ENCODE results near the gene PRDM11. TPM values are rescaled to one million over a fixed set of nuclear protein-coding genes. Genes with fewer than 3 reads are reported as not detected.

The PRDM11 gene
- total RNA-seq, 2 experiments from 2014 or later, result 4.5 to 8.4 TPM

- Histone ChIP-seq H3K4me1 (ENCODE audit: insufficient read depth, low read length, poor library complexity, severe bottlenecking) (no peaks in the 10 kb centered on the region), H3K4me2 (ENCODE audit: low read length) (no peak overlapping the region), H3K79me2 (ENCODE audit: insufficient read depth, low read depth, low read length) (no peaks in the 10 kb centered on the region), H3K36me3 (ENCODE audit: insufficient read depth, low read length) (no peaks in the 10 kb centered on the region), H2AFZ (ENCODE audit: low read length) (no peak overlapping the region), H3K27ac (ENCODE audit: low read depth, low read length, poor library complexity, severe bottlenecking) (no peak overlapping the region), H3K9me3 (ENCODE audit: low read length) (no peaks in the 10 kb centered on the region), H3K4me3 (ENCODE audit: low read depth, low read length, poor library complexity, severe bottlenecking) (no peak overlapping the region), H3K9me2 (ENCODE audit: insufficient read depth, low read length) (no peaks in the 10 kb centered on the region), H4K20me1 (ENCODE audit: insufficient read depth, low read length) (no peaks in the 10 kb centered on the region)
- intact Hi-C loops (cut with micrococcal nuclease; ENCODE audit: unreplicated experiment), result no loop called here
- TF ChIP-seq CTCF (conservative IDR thresholded peaks at IDR 0.05; ENCODE audit: low read length) (no peak), EZH2phosphoT487 (IDR thresholded peaks at IDR 0.05; ENCODE audit: borderline replicate concordance, low read depth, low read length) (no peak)
- no peak for DNase-seq (ENCODE audit: low spot score)
- POLR2A ChIA-PET, result no interaction called here
- BruUV-seq (replicated peaks), result no TSS peak
- CTCF ChIA-PET (ENCODE audit: unreplicated experiment), result no interaction called here
These were observed 124.7 kb downstream of the PRDM11 start for GRCh38 chr11:45270946-45271716.

GRCh38 chr11:45272701-45273100 lies 126.3 kb downstream of the PRDM11 start:
- Histone ChIP-seq H3K4me1 (ENCODE audit: insufficient read depth, low read length, poor library complexity, severe bottlenecking) (no peaks in the 10 kb centered on the region), H2AFZ (ENCODE audit: low read length) (no peak overlapping the region), H3K4me3 (ENCODE audit: low read depth, low read length, poor library complexity, severe bottlenecking) (no peak overlapping the region), H3K9me3 (ENCODE audit: low read length) (no peaks in the 10 kb centered on the region), H3K4me2 (ENCODE audit: low read length) (no peak overlapping the region), H3K9me2 (ENCODE audit: insufficient read depth, low read length) (no peaks in the 10 kb centered on the region), H4K20me1 (ENCODE audit: insufficient read depth, low read length) (no peaks in the 10 kb centered on the region), H3K79me2 (ENCODE audit: insufficient read depth, low read depth, low read length) (no peaks in the 10 kb centered on the region), H3K36me3 (ENCODE audit: insufficient read depth, low read length) (no peaks in the 10 kb centered on the region), H3K27ac (ENCODE audit: low read depth, low read length, poor library complexity, severe bottlenecking) (no peak overlapping the region)
- no TSS peak for BruUV-seq (replicated peaks)
- DNase-seq (ENCODE audit: low spot score), result no peak
- CTCF ChIA-PET (ENCODE audit: unreplicated experiment), result no interaction called here
- no peak for TF ChIP-seq CTCF (conservative IDR thresholded peaks at IDR 0.05; ENCODE audit: low read length)
- no peak for TF ChIP-seq EZH2phosphoT487 (IDR thresholded peaks at IDR 0.05; ENCODE audit: borderline replicate concordance, low read depth, low read length)
- intact Hi-C loops (cut with micrococcal nuclease; ENCODE audit: unreplicated experiment), result no loop called here
- POLR2A ChIA-PET, result interaction anchor here (0.7 kb wide), 1 partner anchor 16 kb away, joined by 4 read pairs; no protein-coding TSS in a partner anchor

- Histone ChIP-seq H4K20me1 (ENCODE audit: insufficient read depth, low read length) (no peaks in the 10 kb centered on the region), H3K36me3 (ENCODE audit: insufficient read depth, low read length) (no peaks in the 10 kb centered on the region), H3K4me1 (ENCODE audit: insufficient read depth, low read length, poor library complexity, severe bottlenecking) (no peaks in the 10 kb centered on the region), H3K4me3 (ENCODE audit: low read depth, low read length, poor library complexity, severe bottlenecking) (no peak overlapping the region), H3K9me3 (ENCODE audit: low read length) (no peaks in the 10 kb centered on the region), H3K4me2 (ENCODE audit: low read length) (no peak overlapping the region), H3K9me2 (ENCODE audit: insufficient read depth, low read length) (no peaks in the 10 kb centered on the region), H2AFZ (ENCODE audit: low read length) (no peak overlapping the region), H3K79me2 (ENCODE audit: insufficient read depth, low read depth, low read length) (no peaks in the 10 kb centered on the region), H3K27ac (ENCODE audit: low read depth, low read length, poor library complexity, severe bottlenecking) (no peak overlapping the region)
- BruUV-seq (replicated peaks), result no TSS peak
- ChIA-PET CTCF (ENCODE audit: unreplicated experiment) (no interaction called here), POLR2A (interaction anchor here (0.7 kb wide), 1 partner anchor 16 kb away, joined by 4 read pairs; no protein-coding TSS in a partner anchor)
- intact Hi-C loops (cut with micrococcal nuclease; ENCODE audit: unreplicated experiment), result no loop called here
- no peak for TF ChIP-seq CTCF (conservative IDR thresholded peaks at IDR 0.05; ENCODE audit: low read length)
- no peak for TF ChIP-seq EZH2phosphoT487 (IDR thresholded peaks at IDR 0.05; ENCODE audit: borderline replicate concordance, low read depth, low read length)
- no peak for DNase-seq (ENCODE audit: low spot score)
These were observed 127.1 kb downstream of the PRDM11 start for GRCh38 chr11:45273509-45273908.

All from OCI-LY7 (cell line).